HEK293 (cell line): ENCODE results near the gene DCC.

Experiments
- CTCF ChIA-PET: fragments of 350-600 bp; formaldehyde crosslinking; extraction: SDS; loops from one replicate; lab custom pipeline; 2021; ENCODE audit warnings: antibody characterized with exemption; lab: Yijun Ruan, JAX
- POLR2A ChIA-PET: fragments of 300-600 bp; formaldehyde crosslinking; extraction: SDS; loops from one replicate; lab custom pipeline; 2020; ENCODE audit warnings: antibody characterized with exemption, inconsistent platforms; lab: Yijun Ruan, JAX
- H3K27ac ChIP-seq: fragments of 200-500 bp; sonication (Bioruptor generic); 2 replicates; pipeline ENCODE4 v1.5.1; 2014; ENCODE audit warnings: low read depth, low read length, control low read depth, inconsistent platforms; ENCODE audit errors: extremely low read depth
- H3K36me3 ChIP-seq, 2 experiments: fragments of 200-500 bp in 1 of 2; sonication (Bioruptor generic) in 1 of 2; 1 replicate in 1 of 2; 2 replicates in 1 of 2; pipeline ENCODE4 v1.5.1; 2014 to 2017; ENCODE audit warnings: inconsistent platforms in 2 of 2, low read length in 2 of 2; ENCODE audit not compliant: control insufficient read depth in 2 of 2, insufficient read depth in 1 of 2
- H3K4me1 ChIP-seq: fragments of 200-500 bp; sonication (Bioruptor generic); 2 replicates; pipeline ENCODE4 v1.5.1; 2014; ENCODE audit warnings: mild to moderate bottlenecking, low read length, inconsistent platforms; ENCODE audit not compliant: control insufficient read depth, insufficient read depth
- H3K4me3 ChIP-seq: 2 replicates; pipeline ENCODE4 v1.5.1; 2011; ENCODE audit warnings: low read depth, mild to moderate bottlenecking, control low read depth, low read length, moderate library complexity
- H3K9me3 ChIP-seq: fragments of 200-500 bp; sonication (Bioruptor generic); 2 replicates; pipeline ENCODE4 v1.5.1; 2014; ENCODE audit warnings: low read depth, low read length, inconsistent platforms; ENCODE audit not compliant: control insufficient read depth, insufficient read depth
- GLIS2 ChIP-seq: fragments of 450-650 bp; formaldehyde crosslinking; IDR thresholded peaks from 2 replicates; pipeline ENCODE4 v1.5.1; 2016; ENCODE audit warnings: missing biosample characterization, missing genetic modification characterization
- INSM2 ChIP-seq: fragments of 450-650 bp; formaldehyde crosslinking; IDR thresholded peaks from 2 replicates; pipeline ENCODE4 v1.5.1; 2016; ENCODE audit warnings: missing biosample characterization, missing genetic modification characterization
- MZF1 ChIP-seq: fragments of 450-650 bp; formaldehyde crosslinking; IDR thresholded peaks from 2 replicates; pipeline ENCODE4 v1.5.1; 2017; ENCODE audit warnings: missing biosample characterization, missing genetic modification characterization, borderline replicate concordance
- OVOL3 ChIP-seq: fragments of 450-650 bp; formaldehyde crosslinking; IDR thresholded peaks from 2 replicates; pipeline ENCODE4 v1.5.1; 2016; ENCODE audit warnings: missing biosample characterization, missing genetic modification characterization
- YY2 ChIP-seq: fragments of 450-650 bp; formaldehyde crosslinking; IDR thresholded peaks from 2 replicates; pipeline ENCODE4 v1.5.1; 2016; ENCODE audit warnings: missing biosample characterization, missing genetic modification characterization
- ZFP41 ChIP-seq: fragments of 450-650 bp; formaldehyde crosslinking; IDR thresholded peaks from 2 replicates; pipeline ENCODE4 v1.5.1; 2016; ENCODE audit warnings: missing biosample characterization, missing genetic modification characterization, borderline replicate concordance
- ZNF140 ChIP-seq: fragments of 450-650 bp; formaldehyde crosslinking; IDR thresholded peaks from 2 replicates; pipeline ENCODE4 v1.5.1; 2016; ENCODE audit warnings: missing biosample characterization, missing genetic modification characterization
- ZNF23 ChIP-seq: fragments of 450-650 bp; formaldehyde crosslinking; IDR thresholded peaks from 2 replicates; pipeline ENCODE4 v1.5.1; 2016; ENCODE audit warnings: missing biosample characterization, missing genetic modification characterization, borderline replicate concordance
- ZNF366 ChIP-seq: fragments of 450-650 bp; formaldehyde crosslinking; conservative IDR thresholded peaks from 2 replicates; pipeline ENCODE4 v1.5.1; 2016; ENCODE audit warnings: missing biosample characterization, missing genetic modification characterization
- ZNF404 ChIP-seq: fragments of 450-650 bp; formaldehyde crosslinking; IDR thresholded peaks from 2 replicates; pipeline ENCODE4 v1.5.1; 2017; ENCODE audit warnings: missing biosample characterization, missing genetic modification characterization
- ZNF549 ChIP-seq: fragments of 450-650 bp; IDR thresholded peaks from 2 replicates; pipeline ENCODE4 v1.5.1; 2018; ENCODE audit warnings: missing biosample characterization, missing genetic modification characterization, mild to moderate bottlenecking, inconsistent platforms, moderate library complexity
- ZNF555 ChIP-seq: fragments of 450-650 bp; formaldehyde crosslinking; conservative IDR thresholded peaks from 2 replicates; pipeline ENCODE4 v1.5.1; 2017; ENCODE audit warnings: missing biosample characterization, mild to moderate bottlenecking, missing genetic modification characterization, inconsistent platforms
- ZNF580 ChIP-seq: fragments of 450-650 bp; formaldehyde crosslinking; IDR thresholded peaks from 2 replicates; pipeline ENCODE4 v1.5.1; 2016; ENCODE audit warnings: missing biosample characterization, missing genetic modification characterization
- ZNF585B ChIP-seq: fragments of 450-650 bp; formaldehyde crosslinking; IDR thresholded peaks from 2 replicates; pipeline ENCODE4 v1.5.1; 2016; ENCODE audit warnings: missing biosample characterization, missing genetic modification characterization
- ZNF610 ChIP-seq: fragments of 450-650 bp; formaldehyde crosslinking; IDR thresholded peaks from 2 replicates; pipeline ENCODE4 v1.5.1; 2016; ENCODE audit warnings: missing biosample characterization, missing genetic modification characterization, borderline replicate concordance
- ZNF660 ChIP-seq: fragments of 450-650 bp; IDR thresholded peaks from 2 replicates; pipeline ENCODE4 v1.5.1; 2018; ENCODE audit warnings: missing biosample characterization, mild to moderate bottlenecking, missing genetic modification characterization
- ZNF747 ChIP-seq: fragments of 450-650 bp; formaldehyde crosslinking; IDR thresholded peaks from 2 replicates; pipeline ENCODE4 v1.5.1; 2016; ENCODE audit warnings: missing biosample characterization, missing genetic modification characterization
- TF ChIP-seq, protein P1 (sequence below): fragments of 450-650 bp; formaldehyde crosslinking; IDR thresholded peaks from 2 replicates; pipeline ENCODE4 v1.5.1; 2017; ENCODE audit warnings: missing biosample characterization, missing genetic modification characterization
- TF ChIP-seq, protein P2 (sequence below): fragments of 450-650 bp; formaldehyde crosslinking; IDR thresholded peaks from 2 replicates; pipeline ENCODE4 v1.5.1; 2016; ENCODE audit warnings: missing biosample characterization, missing genetic modification characterization
- TF ChIP-seq, protein P3 (sequence below): fragments of 450-650 bp; formaldehyde crosslinking; conservative IDR thresholded peaks from 2 replicates; pipeline ENCODE4 v1.5.1; 2016; ENCODE audit warnings: low read depth, missing biosample characterization, missing genetic modification characterization
- TF ChIP-seq, protein P4 (sequence below): fragments of 450-650 bp; formaldehyde crosslinking; IDR thresholded peaks from 2 replicates; pipeline ENCODE4 v1.5.1; 2016; ENCODE audit warnings: missing biosample characterization, missing genetic modification characterization, borderline replicate concordance

The DCC gene

GRCh38 chr18:52670896-52671295 lies 330.9 kb downstream of the DCC start (continued):
- TF ChIP-seq, protein P1, sequence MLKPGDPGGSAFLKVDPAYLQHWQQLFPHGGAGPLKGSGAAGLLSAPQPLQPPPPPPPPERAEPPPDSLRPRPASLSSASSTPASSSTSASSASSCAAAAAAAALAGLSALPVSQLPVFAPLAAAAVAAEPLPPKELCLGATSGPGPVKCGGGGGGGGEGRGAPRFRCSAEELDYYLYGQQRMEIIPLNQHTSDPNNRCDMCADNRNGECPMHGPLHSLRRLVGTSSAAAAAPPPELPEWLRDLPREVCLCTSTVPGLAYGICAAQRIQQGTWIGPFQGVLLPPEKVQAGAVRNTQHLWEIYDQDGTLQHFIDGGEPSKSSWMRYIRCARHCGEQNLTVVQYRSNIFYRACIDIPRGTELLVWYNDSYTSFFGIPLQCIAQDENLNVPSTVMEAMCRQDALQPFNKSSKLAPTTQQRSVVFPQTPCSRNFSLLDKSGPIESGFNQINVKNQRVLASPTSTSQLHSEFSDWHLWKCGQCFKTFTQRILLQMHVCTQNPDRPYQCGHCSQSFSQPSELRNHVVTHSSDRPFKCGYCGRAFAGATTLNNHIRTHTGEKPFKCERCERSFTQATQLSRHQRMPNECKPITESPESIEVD (tag by site-specific recombination) = no peak
- TF ChIP-seq, protein P2, sequence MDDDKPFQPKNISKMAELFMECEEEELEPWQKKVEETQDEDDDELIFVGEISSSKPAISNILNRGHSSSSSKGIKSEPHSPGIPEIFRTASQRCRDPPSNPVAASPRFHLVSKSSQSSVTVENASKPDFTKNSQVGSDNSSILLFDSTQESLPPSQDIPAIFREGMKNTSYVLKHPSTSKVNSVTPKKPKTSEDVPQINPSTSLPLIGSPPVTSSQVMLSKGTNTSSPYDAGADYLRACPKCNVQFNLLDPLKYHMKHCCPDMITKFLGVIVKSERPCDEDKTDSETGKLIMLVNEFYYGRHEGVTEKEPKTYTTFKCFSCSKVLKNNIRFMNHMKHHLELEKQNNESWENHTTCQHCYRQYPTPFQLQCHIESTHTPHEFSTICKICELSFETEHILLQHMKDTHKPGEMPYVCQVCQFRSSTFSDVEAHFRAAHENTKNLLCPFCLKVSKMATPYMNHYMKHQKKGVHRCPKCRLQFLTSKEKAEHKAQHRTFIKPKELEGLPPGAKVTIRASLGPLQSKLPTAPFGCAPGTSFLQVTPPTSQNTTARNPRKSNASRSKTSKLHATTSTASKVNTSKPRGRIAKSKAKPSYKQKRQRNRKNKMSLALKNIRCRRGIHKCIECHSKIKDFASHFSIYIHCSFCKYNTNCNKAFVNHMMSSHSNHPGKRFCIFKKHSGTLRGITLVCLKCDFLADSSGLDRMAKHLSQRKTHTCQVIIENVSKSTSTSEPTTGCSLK (tag by site-specific recombination) = no peak
- TF ChIP-seq ZNF585B = no peak
- no peak for TF ChIP-seq ZNF404 (tag by site-specific recombination)

DNA sequence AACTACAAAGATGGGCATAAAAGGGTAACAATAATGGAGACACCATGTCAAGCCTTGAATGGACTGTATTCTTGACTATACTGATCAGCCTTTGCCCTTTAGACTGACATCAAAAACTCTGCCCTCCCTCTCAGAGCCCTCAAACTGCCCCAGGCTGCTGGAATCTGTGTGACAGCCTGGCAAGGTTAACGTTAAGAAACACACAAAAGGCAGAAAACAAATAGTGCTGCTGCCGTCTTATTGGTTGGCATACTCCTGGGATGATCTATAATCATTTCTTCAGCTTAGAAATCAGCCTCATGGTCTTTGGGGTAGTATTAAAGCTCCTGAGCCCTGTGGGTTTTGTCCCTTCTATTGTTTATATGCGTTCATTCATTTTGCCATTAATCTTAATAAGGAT lies 338.0 kb downstream of the DCC start:
- ChIA-PET CTCF (interaction anchor here (0.5 to 0.7 kb wide), 2 partner anchors 80 to 255 kb away, joined by 3 to 5 read pairs; no protein-coding TSS in a partner anchor), POLR2A (no interaction called here)

DNA sequence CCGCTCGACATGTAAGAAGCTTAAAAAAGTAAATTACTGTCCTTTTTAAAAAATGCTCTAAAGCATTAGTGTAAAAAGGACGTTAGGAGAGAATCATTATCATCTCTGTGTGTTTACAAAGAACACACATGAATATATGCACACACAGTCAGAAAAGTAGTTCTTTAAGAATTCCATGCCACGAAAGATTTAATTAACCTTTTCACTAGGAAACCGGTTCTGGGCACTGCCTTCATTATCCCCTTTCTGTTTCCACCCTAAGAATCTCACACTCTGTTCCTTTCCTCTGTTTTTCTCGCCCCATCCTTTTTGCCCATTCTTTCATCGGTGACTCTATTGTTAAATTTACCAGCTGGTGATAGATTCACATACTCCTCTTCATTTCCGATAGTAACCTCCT lies 338.6 kb downstream of the DCC start:
- H3K9me3 ChIP-seq = no peaks in the 10 kb centered on the region
- CTCF ChIA-PET = interaction anchor here (0.5 to 0.7 kb wide), 2 partner anchors 81 to 255 kb away, joined by 3 to 5 read pairs; no protein-coding TSS in a partner anchor
- H3K36me3 ChIP-seq = no peaks in the 10 kb centered on the region
- POLR2A ChIA-PET = no interaction called here
- no peak overlapping the region for H3K27ac ChIP-seq
- H3K4me1 ChIP-seq = no peaks in the 10 kb centered on the region
- no peak overlapping the region for H3K4me3 ChIP-seq
- TF ChIP-seq ZNF610 (no peak), YY2 (no peak), INSM2 (tag by site-specific recombination) (no peak), ZNF23 (tag by site-specific recombination) (no peak), ZNF580 (tag by site-specific recombination) (no peak), MZF1 (tag by site-specific recombination) (no peak), ZNF549 (tag by site-specific recombination) (no peak), ZNF747 (no peak), ZNF366 (tag by site-specific recombination) (no peak), ZNF660 (tag by site-specific recombination) (no peak)
- TF ChIP-seq, protein P3, sequence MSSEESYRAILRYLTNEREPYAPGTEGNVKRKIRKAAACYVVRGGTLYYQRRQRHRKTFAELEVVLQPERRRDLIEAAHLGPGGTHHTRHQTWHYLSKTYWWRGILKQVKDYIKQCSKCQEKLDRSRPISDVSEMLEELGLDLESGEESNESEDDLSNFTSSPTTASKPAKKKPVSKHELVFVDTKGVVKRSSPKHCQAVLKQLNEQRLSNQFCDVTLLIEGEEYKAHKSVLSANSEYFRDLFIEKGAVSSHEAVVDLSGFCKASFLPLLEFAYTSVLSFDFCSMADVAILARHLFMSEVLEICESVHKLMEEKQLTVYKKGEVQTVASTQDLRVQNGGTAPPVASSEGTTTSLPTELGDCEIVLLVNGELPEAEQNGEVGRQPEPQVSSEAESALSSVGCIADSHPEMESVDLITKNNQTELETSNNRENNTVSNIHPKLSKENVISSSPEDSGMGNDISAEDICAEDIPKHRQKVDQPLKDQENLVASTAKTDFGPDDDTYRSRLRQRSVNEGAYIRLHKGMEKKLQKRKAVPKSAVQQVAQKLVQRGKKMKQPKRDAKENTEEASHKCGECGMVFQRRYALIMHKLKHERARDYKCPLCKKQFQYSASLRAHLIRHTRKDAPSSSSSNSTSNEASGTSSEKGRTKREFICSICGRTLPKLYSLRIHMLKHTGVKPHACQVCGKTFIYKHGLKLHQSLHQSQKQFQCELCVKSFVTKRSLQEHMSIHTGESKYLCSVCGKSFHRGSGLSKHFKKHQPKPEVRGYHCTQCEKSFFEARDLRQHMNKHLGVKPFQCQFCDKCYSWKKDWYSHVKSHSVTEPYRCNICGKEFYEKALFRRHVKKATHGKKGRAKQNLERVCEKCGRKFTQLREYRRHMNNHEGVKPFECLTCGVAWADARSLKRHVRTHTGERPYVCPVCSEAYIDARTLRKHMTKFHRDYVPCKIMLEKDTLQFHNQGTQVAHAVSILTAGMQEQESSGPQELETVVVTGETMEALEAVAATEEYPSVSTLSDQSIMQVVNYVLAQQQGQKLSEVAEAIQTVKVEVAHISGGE (tag by site-specific recombination) = no peak

More for the DNA sequence above, 338.0 kb downstream of the DCC start:
- H3K4me3 ChIP-seq = no peak overlapping the region
- no peaks in the 10 kb centered on the region for H3K36me3 ChIP-seq
- H3K27ac ChIP-seq = no peak overlapping the region
- H3K4me1 ChIP-seq = no peaks in the 10 kb centered on the region
- TF ChIP-seq GLIS2 (tag by site-specific recombination) (no peak), ZNF555 (tag by site-specific recombination) (no peak), ZNF747 (no peak), ZNF140 (tag by site-specific recombination) (no peak), ZFP41 (no peak), MZF1 (tag by site-specific recombination) (no peak), OVOL3 (no peak)
- TF ChIP-seq, protein P4, sequence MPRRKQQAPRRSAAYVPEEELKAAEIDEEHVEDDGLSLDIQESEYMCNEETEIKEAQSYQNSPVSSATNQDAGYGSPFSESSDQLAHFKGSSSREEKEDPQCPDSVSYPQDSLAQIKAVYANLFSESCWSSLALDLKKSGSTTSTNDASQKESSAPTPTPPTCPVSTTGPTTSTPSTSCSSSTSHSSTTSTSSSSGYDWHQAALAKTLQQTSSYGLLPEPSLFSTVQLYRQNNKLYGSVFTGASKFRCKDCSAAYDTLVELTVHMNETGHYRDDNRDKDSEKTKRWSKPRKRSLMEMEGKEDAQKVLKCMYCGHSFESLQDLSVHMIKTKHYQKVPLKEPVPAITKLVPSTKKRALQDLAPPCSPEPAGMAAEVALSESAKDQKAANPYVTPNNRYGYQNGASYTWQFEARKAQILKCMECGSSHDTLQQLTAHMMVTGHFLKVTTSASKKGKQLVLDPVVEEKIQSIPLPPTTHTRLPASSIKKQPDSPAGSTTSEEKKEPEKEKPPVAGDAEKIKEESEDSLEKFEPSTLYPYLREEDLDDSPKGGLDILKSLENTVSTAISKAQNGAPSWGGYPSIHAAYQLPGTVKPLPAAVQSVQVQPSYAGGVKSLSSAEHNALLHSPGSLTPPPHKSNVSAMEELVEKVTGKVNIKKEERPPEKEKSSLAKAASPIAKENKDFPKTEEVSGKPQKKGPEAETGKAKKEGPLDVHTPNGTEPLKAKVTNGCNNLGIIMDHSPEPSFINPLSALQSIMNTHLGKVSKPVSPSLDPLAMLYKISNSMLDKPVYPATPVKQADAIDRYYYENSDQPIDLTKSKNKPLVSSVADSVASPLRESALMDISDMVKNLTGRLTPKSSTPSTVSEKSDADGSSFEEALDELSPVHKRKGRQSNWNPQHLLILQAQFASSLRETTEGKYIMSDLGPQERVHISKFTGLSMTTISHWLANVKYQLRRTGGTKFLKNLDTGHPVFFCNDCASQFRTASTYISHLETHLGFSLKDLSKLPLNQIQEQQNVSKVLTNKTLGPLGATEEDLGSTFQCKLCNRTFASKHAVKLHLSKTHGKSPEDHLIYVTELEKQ (tag by site-specific recombination) = no peak
- H3K9me3 ChIP-seq = no peaks in the 10 kb centered on the region
